HFF-Myc (cell line): Measurements from ENCODE around the gene IL1RN.

Experiments used
- DNase-seq: peaks from one replicate; pipeline ENCODE4 v3.0.0-alpha.2; 2011; ENCODE audit warnings: low read depth; ENCODE audit errors: extremely low read depth
- H3K4me3 ChIP-seq: replicated peaks from 2 replicates; pipeline ENCODE4 v1.5.1; 2011; ENCODE audit warnings: low read depth, mild to moderate bottlenecking, control low read depth, low read length
- CTCF ChIP-seq: IDR thresholded peaks from 2 replicates; pipeline ENCODE4 v1.5.1; 2012; ENCODE audit warnings: mild to moderate bottlenecking, low read depth, low read length, control low read depth; ENCODE audit errors: missing control alignments

Gene IL1RN

GRCh38 chr2:113124984-113125855 lies 2.2 kb upstream of the IL1RN start:
- no peak overlapping the region for H3K4me3 ChIP-seq
- DNase-seq: no peak
- no peak for TF ChIP-seq CTCF

GRCh38 chr2:113127646-113128570 lies 510 bp downstream of the IL1RN start:
- no peak overlapping the region for H3K4me3 ChIP-seq
- no peak for TF ChIP-seq CTCF
- DNase-seq: no peak

- no peak for TF ChIP-seq CTCF
- no peak overlapping the region for H3K4me3 ChIP-seq
- DNase-seq: no peak
Measured at GRCh38 chr2:113129519-113130078, 2.2 kb downstream of the IL1RN start.

GRCh38 chr2:113131352-113132185 lies 4.2 kb downstream of the IL1RN start:
- H3K4me3 ChIP-seq: no peak overlapping the region
- no peak for DNase-seq
- TF ChIP-seq CTCF: no peak

GRCh38 chr2:113132414-113133021 lies 5.1 kb downstream of the IL1RN start:
- DNase-seq: no peak
- H3K4me3 ChIP-seq: no peak overlapping the region
- TF ChIP-seq CTCF: no peak
